A673 (cell line): Measurements from ENCODE around the gene CAMSAP3. TPM values are rescaled to one million over a fixed set of nuclear protein-coding genes. Genes with fewer than 3 reads are reported as not detected.

Source experiments
- BruUV-seq: library from RNA; stranded (reverse); fragments of 400-500 nt; replicated peaks from 2 replicates; lab custom pipeline; 2021; lab: Mats Ljungman, UMichigan
- CTCF ChIA-PET: fragments of 300-600 bp; sonication (Branson Sonifier 250); formaldehyde crosslinking; loops from one replicate; lab custom pipeline; 2022; ENCODE audit warnings: antibody characterized with exemption; lab: Charles Lee
- POLR2A ChIA-PET: fragments of 300-600 bp; sonication (Branson Sonifier 250); formaldehyde crosslinking; loops from one replicate; lab custom pipeline; 2022; ENCODE audit warnings: antibody characterized with exemption; ENCODE audit not compliant: low non-redundant PET; lab: Charles Lee
- DNase-seq: peaks from one replicate; pipeline ENCODE4 v3.0.0-alpha.2; 2015; ENCODE audit warnings: low spot score
- H3K27ac ChIP-seq: fragments of 200-600 bp; sonication (generic); 2 replicates; pipeline ENCODE4 v1.5.1; 2016; ENCODE audit warnings: mixed run types, low read depth, mild to moderate bottlenecking, mixed read lengths, antibody characterized with exemption, low read length; ENCODE audit not compliant: poor library complexity, severe bottlenecking
- H3K27me3 ChIP-seq: fragments of 200-600 bp; sonication (generic); replicated peaks from 2 replicates; pipeline ENCODE4 v1.6.1; 2017; ENCODE audit warnings: mixed run types, low read depth, mild to moderate bottlenecking, mixed read lengths, antibody characterized with exemption, low read length; ENCODE audit not compliant: insufficient read depth, poor library complexity
- H3K36me3 ChIP-seq: fragments of 200-600 bp; sonication (generic); 2 replicates; pipeline ENCODE4 v1.6.1; 2016; ENCODE audit warnings: mixed run types, mild to moderate bottlenecking, mixed read lengths, antibody characterized with exemption, low read length; ENCODE audit not compliant: insufficient read depth, poor library complexity, severe bottlenecking
- H3K4me1 ChIP-seq: fragments of 200-600 bp; sonication (generic); 2 replicates; pipeline ENCODE4 v1.6.1; 2017; ENCODE audit warnings: mixed run types, mild to moderate bottlenecking, mixed read lengths, antibody characterized with exemption, low read length; ENCODE audit not compliant: insufficient read depth, poor library complexity, severe bottlenecking
- H3K4me3 ChIP-seq: fragments of 200-600 bp; sonication (generic); 2 replicates; pipeline ENCODE4 v1.5.1; 2016; ENCODE audit warnings: low read depth, mixed run types, mild to moderate bottlenecking, mixed read lengths, low read length; ENCODE audit not compliant: poor library complexity, severe bottlenecking
- H3K9me3 ChIP-seq: fragments of 200-600 bp; sonication (generic); 2 replicates; pipeline ENCODE4 v1.6.1; 2016; ENCODE audit warnings: mixed run types, low read depth, mild to moderate bottlenecking, mixed read lengths, antibody characterized with exemption, low read length; ENCODE audit not compliant: poor library complexity, severe bottlenecking
- CTCF ChIP-seq: fragments of 300-800, 200-600 bp; sonication (generic); conservative IDR thresholded peaks from 2 replicates; pipeline ENCODE4 v1.5.1; 2017; ENCODE audit warnings: low read depth, mild to moderate bottlenecking, antibody characterized with exemption, low read length, moderate library complexity, mixed read lengths
- EZH2 ChIP-seq: fragments of 200-600 bp; sonication (generic); IDR thresholded peaks from 2 replicates; pipeline ENCODE4 v1.6.1; 2017; ENCODE audit warnings: borderline replicate concordance, low read depth, mild to moderate bottlenecking, mixed read lengths, antibody characterized with exemption, low read length; ENCODE audit not compliant: poor library complexity, severe bottlenecking
- intact Hi-C: fragments of 100-400 bp; cut with micrococcal nuclease; formaldehyde crosslinking; loops from one replicate; pipeline ENCODE4 v1.10.0; 2022; ENCODE audit not compliant: unreplicated experiment
- total RNA-seq: library from RNA; stranded (reverse); gene quantifications from 2 replicates; pipeline ENCODE4 v1.2.3, GENCODE V29; 2021

Gene CAMSAP3
- total RNA-seq, 1 experiment from 2014 or later: 1.2 TPM

- ChIA-PET POLR2A (no interaction called here), CTCF (no interaction called here)
- TF ChIP-seq CTCF: no peak
- no peak for TF ChIP-seq EZH2
- no TSS peak for BruUV-seq
- Histone ChIP-seq H3K27me3 (no peaks in the 10 kb centered on the region), H3K27ac (peak within 1 kb of the TSS; percentile 67), H3K4me1 (peaks cover 9% of the 10 kb centered on the region), H3K9me3 (no peaks in the 10 kb centered on the region), H3K4me3 (peak within 1 kb of the TSS; percentile 79), H3K36me3 (no peaks in the 10 kb centered on the region)
- DNase-seq: peak; percentile 75
- intact Hi-C loops: no loop called here
Observed at GRCh38 chr19:7636691-7637373, 41.2 kb downstream of the CAMSAP3 start, which contains the start of gene STXBP2. Gene STXBP2, plus strand, starts transcription at chr19:7637110. Its CDS starts 40 bp downstream, at chr19:7637150.

GRCh38 chr19:7637374-7638256, 42.0 kb downstream of the CAMSAP3 start:
- TF ChIP-seq EZH2: no peak
- TF ChIP-seq CTCF: no peak
- Histone ChIP-seq H3K27me3 (no peaks in the 10 kb centered on the region), H3K36me3 (no peaks in the 10 kb centered on the region), H3K9me3 (no peaks in the 10 kb centered on the region), H3K4me1 (peaks cover 9% of the 10 kb centered on the region), H3K4me3 (peak overlapping the region; percentile 79), H3K27ac (peak overlapping the region; percentile 67)
- ChIA-PET CTCF (no interaction called here), POLR2A (no interaction called here)
- DNase-seq: no peak
- intact Hi-C loops: no loop called here
- no TSS peak for BruUV-seq

DNA sequence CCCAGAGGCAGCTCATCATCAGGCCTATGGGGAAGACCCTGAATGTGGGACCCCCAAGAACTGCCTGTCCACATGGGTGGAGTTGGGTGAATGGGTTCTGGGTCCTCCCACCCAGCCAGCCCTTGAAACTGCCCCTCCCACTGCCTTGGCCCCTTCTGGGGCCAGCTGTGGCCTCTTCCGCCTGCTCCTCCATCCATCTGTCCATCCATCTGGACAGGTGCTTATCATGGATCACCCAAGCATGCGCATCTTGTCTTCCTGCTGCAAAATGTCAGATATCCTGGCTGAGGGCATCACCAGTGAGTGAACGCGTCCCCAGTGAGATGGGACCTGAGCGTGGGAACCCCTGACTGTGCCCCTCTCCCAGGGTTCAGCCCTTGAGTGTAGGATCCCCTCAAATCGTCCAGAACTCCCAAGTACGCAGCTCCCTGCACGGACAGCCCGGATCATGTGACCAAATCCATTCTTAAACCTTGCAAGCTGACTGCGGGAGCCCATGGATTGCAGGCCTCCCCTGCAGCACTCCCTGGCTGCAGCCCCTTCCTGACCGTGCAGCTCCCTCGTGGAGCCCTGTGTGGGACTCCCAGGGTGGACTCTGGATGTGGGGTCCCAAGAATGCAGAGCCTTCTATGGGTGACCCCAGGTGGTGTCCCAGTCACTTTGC, 43.3 kb downstream of the CAMSAP3 start:
- Histone ChIP-seq H3K4me3 (no peak overlapping the region), H3K36me3 (no peaks in the 10 kb centered on the region), H3K27me3 (no peaks in the 10 kb centered on the region), H3K4me1 (peaks cover 9% of the 10 kb centered on the region), H3K9me3 (no peaks in the 10 kb centered on the region), H3K27ac (no peak overlapping the region)
- DNase-seq: no peak
- no TSS peak for BruUV-seq
- CTCF ChIA-PET: no interaction called here
- TF ChIP-seq CTCF: no peak
- TF ChIP-seq EZH2: no peak
- intact Hi-C loops: no loop called here
- POLR2A ChIA-PET: no interaction called here
